ENCODE results near the gene HBEGF.

DNA sequence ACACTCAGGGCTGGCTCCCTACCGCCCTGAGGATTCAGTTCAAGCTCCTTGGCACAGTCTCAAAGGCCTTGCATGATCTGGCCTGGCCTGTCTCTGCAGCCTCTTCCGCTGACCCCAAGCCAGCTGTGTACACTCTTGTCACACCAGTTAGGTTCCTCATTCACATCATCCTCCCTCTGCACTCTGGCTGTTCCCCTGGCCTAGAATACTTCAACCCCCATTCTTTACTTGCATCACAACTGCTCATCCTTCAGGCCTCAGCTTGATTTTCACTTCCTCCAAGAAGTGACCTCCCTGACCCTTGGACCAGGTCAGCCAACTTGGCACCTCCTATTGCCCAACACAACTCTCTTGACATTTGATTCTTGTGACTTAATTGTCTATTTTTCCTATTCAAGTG is 24.6 kb downstream of the HBEGF start:
- TF ChIP-seq, protein P1, sequence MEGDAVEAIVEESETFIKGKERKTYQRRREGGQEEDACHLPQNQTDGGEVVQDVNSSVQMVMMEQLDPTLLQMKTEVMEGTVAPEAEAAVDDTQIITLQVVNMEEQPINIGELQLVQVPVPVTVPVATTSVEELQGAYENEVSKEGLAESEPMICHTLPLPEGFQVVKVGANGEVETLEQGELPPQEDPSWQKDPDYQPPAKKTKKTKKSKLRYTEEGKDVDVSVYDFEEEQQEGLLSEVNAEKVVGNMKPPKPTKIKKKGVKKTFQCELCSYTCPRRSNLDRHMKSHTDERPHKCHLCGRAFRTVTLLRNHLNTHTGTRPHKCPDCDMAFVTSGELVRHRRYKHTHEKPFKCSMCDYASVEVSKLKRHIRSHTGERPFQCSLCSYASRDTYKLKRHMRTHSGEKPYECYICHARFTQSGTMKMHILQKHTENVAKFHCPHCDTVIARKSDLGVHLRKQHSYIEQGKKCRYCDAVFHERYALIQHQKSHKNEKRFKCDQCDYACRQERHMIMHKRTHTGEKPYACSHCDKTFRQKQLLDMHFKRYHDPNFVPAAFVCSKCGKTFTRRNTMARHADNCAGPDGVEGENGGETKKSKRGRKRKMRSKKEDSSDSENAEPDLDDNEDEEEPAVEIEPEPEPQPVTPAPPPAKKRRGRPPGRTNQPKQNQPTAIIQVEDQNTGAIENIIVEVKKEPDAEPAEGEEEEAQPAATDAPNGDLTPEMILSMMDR (IDR thresholded peaks at IDR 0.05; ENCODE audit: low read length), result no peak
- TF ChIP-seq EZH2 (IDR thresholded peaks at IDR 0.05; ENCODE audit: borderline replicate concordance, low read length), result no peak
